Lung (tissue), 12 donors: ENCODE results near the gene HMX1. TPM values are rescaled to one million over a fixed set of nuclear protein-coding genes. Genes with fewer than 3 reads are reported as not detected.

ENCODE experiments used
- ATAC-seq: fragments of 200-7000 bp; cut with Tn5 transposase; one replicate; pipeline ENCODE4 v1.9.1; 2020; ENCODE audit warnings: moderate number of reproducible peaks; ENCODE audit not compliant: insufficient read depth, low FRiP score
- DNase-seq, 3 donors: peaks; one replicate each; pipeline ENCODE4 v3.0.0-alpha.2; 2013 to 2017
- H3K27ac ChIP-seq, 2 donors: one replicate each; pipeline ENCODE4 v1.5.1; 2013; ENCODE audit warnings: mild to moderate bottlenecking in 2 of 2, moderate library complexity in 2 of 2, control low read depth in 1 of 2, inconsistent platforms in 1 of 2, low read depth in 1 of 2, low read length in 1 of 2
- H3K27me3 ChIP-seq, 3 donors: one replicate each; pipeline ENCODE4 v1.5.1; 2013; ENCODE audit warnings: low read length in 2 of 3; ENCODE audit not compliant: control insufficient read depth in 3 of 3, insufficient read depth in 3 of 3
- H3K36me3 ChIP-seq, 4 donors: one replicate each; pipeline ENCODE4 v1.5.1; 2013; ENCODE audit warnings: low read length in 4 of 4, mild to moderate bottlenecking in 1 of 4, moderate library complexity in 1 of 4; ENCODE audit not compliant: control insufficient read depth in 4 of 4, insufficient read depth in 4 of 4
- H3K4me1 ChIP-seq, 5 donors: one replicate each; pipeline ENCODE4 v1.5.1; 2013; ENCODE audit warnings: low read length in 5 of 5, mild to moderate bottlenecking in 2 of 5, moderate library complexity in 1 of 5; ENCODE audit not compliant: control insufficient read depth in 5 of 5, insufficient read depth in 5 of 5
- H3K4me3 ChIP-seq: one replicate; pipeline ENCODE4 v1.5.1; 2013; ENCODE audit warnings: mild to moderate bottlenecking, control low read depth, moderate library complexity
- H3K9ac ChIP-seq, 2 donors: one replicate each; pipeline ENCODE4 v1.5.1; 2013; ENCODE audit warnings: low read length in 2 of 2, control low read depth in 1 of 2; ENCODE audit not compliant: insufficient read depth in 1 of 2
- H3K9me3 ChIP-seq, 4 donors: one replicate each; pipeline ENCODE4 v1.5.1; 2013; ENCODE audit warnings: low read length in 3 of 4, mild to moderate bottlenecking in 1 of 4, moderate library complexity in 1 of 4; ENCODE audit not compliant: control insufficient read depth in 4 of 4, insufficient read depth in 3 of 4
- CTCF ChIP-seq: IDR thresholded peaks from 2 replicates; pipeline ENCODE4 v1.5.1; 2012; ENCODE audit warnings: mild to moderate bottlenecking; ENCODE audit errors: control extremely low read depth, extremely low read depth
- WGBS, 2 donors: extraction: QIAGEN DNeasy Blood & Tissue Kit; methylation state at CpG; one replicate each; pipeline ENCODE4 v1.1.7; 2013; 5-methylcytosine and 5-hydroxymethylcytosine counted together
- polyA plus RNA-seq, 2 donors: library from polyadenylated mRNA; stranded (reverse); fragments of 200-250 nt; gene quantifications; one replicate each; pipeline ENCODE4 v1.2.1, GENCODE V29; 2013
- total RNA-seq, 2 donors: library from RNA; depleted of rRNA in 1 of 2; stranded (reverse); fragments of >200 nt in 1 of 2; gene quantifications; one replicate each; pipeline ENCODE4 v1.2.1, GENCODE V29; 2014 to 2021
- donor health status: control.
- donor health status: control.
- donor health status: Bipolar disorder and iron deficiency.
- donor health status: healthy.
- donor health status: DM: yes; HTN: yes; CAD: no.

The HMX1 gene
- total and polyA plus RNA-seq, 4 donors = not detected

GRCh38 chr4:8886612-8887406 lies 15.2 kb upstream of the HMX1 start:
- no peaks in the 10 kb centered on the region for H3K36me3 ChIP-seq
- H3K9ac ChIP-seq = no peak overlapping the region
- no peak for TF ChIP-seq CTCF
- 85 to 88% methylated on average over 10 of the region's 10 CpGs for WGBS, 2 donors
- no peaks in the 10 kb centered on the region for H3K4me1 ChIP-seq
- H3K4me3 ChIP-seq = no peak overlapping the region
- no peak for ATAC-seq
- H3K9me3 ChIP-seq = peaks cover 0 to 13% (median 0%) of the 10 kb centered on the region in 4 donors
- DNase-seq = no peak
- H3K27me3 ChIP-seq = peaks cover 25 to 88% (median 54%) of the 10 kb centered on the region in 3 donors
- H3K27ac ChIP-seq = no peak overlapping the region

- Histone ChIP-seq H3K9ac (no peak overlapping the region), H3K27me3 (peaks cover 3 to 85% (median 54%) of the 10 kb centered on the region in 3 donors), H3K36me3 (no peaks in the 10 kb centered on the region), H3K4me3 (no peak overlapping the region), H3K27ac (no peak overlapping the region), H3K4me1 (no peaks in the 10 kb centered on the region), H3K9me3 (peaks cover 0 to 4% (median 0%) of the 10 kb centered on the region in 4 donors)
- WGBS, 2 donors = 23 to 31% methylated on average over 12 to 14 of the region's 14 CpGs
- TF ChIP-seq CTCF = no peak
- DNase-seq = no peak
- no peak for ATAC-seq
These were observed 10.6 kb upstream of the HMX1 start for GRCh38 chr4:8882239-8882638.

- Histone ChIP-seq H3K4me1 (no peaks in the 10 kb centered on the region), H3K9me3 (peaks cover 0 to 4% (median 0%) of the 10 kb centered on the region in 4 donors), H3K27me3 (peaks cover under 1 to 88% (median 62%) of the 10 kb centered on the region in 3 donors), H3K27ac (no peak overlapping the region), H3K4me3 (no peak overlapping the region), H3K9ac (no peak overlapping the region), H3K36me3 (no peaks in the 10 kb centered on the region)
- 82 to 92% methylated on average over 9 of the region's 9 CpGs for WGBS, 2 donors
- TF ChIP-seq CTCF = no peak
- ATAC-seq (no peak), DNase-seq (no peak)
These were observed 9.2 kb upstream of the HMX1 start for GRCh38 chr4:8880851-8881250.
